ENCODE data around the gene PBX1. TPM values are rescaled to one million over a fixed set of nuclear protein-coding genes. Genes with fewer than 3 reads are reported as not detected.
A peak's percentile ranks its signal among the peaks of the same experiment; 100 is the strongest.

The PBX1 gene
- total and polyA plus RNA-seq, 4 donors: 7.8 to 112 (median 33.5) TPM

DNA sequence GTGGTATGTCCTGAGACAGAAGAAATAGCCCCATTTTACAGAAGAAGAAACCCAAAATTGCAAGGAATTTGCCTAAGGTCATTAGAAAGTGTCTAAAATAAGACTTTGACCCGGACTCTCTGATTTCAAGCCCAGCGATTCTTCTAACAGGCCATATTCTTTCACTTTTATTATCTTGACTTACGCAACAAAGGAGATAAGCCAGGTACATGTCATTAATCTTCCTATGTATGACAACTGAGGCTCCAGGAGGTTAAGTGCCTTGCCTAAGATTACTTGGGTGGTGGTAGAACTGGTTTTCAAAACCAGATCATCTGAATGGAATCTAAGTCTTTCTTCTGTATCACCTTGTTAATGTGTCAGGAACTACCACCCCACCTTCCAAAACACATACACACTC lies 124.3 kb downstream of the PBX1 start:
- peak; percentile 14 for ATAC-seq (ENCODE audit: insufficient read depth, low FRiP score)
- WGBS, 2 donors: 75 to 86% methylated on average over 3 of the region's 3 CpGs
- no peaks in the 10 kb centered on the region for H3K9me3 ChIP-seq (ENCODE audit: control insufficient read depth in 4 of 4, insufficient read depth in 3 of 4, low read length in 3 of 4)
- H3K4me1 ChIP-seq (ENCODE audit: control insufficient read depth in 5 of 5, insufficient read depth in 5 of 5, low read length in 5 of 5): peaks cover 0 to 7% (median 3%) of the 10 kb centered on the region in 5 donors
- no peaks in the 10 kb centered on the region for H3K27me3 ChIP-seq (ENCODE audit: control insufficient read depth in 3 of 3, insufficient read depth in 3 of 3, low read length in 2 of 3)
- H3K27ac ChIP-seq (ENCODE audit: low read depth in 1 of 2, low read length in 1 of 2): no peak overlapping the region
- H3K9ac ChIP-seq (ENCODE audit: insufficient read depth in 1 of 2, low read length in 2 of 2): no peak overlapping the region
- no peak overlapping the region for H3K4me3 ChIP-seq
- no peak for DNase-seq
- TF ChIP-seq, protein P1, sequence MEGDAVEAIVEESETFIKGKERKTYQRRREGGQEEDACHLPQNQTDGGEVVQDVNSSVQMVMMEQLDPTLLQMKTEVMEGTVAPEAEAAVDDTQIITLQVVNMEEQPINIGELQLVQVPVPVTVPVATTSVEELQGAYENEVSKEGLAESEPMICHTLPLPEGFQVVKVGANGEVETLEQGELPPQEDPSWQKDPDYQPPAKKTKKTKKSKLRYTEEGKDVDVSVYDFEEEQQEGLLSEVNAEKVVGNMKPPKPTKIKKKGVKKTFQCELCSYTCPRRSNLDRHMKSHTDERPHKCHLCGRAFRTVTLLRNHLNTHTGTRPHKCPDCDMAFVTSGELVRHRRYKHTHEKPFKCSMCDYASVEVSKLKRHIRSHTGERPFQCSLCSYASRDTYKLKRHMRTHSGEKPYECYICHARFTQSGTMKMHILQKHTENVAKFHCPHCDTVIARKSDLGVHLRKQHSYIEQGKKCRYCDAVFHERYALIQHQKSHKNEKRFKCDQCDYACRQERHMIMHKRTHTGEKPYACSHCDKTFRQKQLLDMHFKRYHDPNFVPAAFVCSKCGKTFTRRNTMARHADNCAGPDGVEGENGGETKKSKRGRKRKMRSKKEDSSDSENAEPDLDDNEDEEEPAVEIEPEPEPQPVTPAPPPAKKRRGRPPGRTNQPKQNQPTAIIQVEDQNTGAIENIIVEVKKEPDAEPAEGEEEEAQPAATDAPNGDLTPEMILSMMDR (IDR thresholded peaks at IDR 0.05; ENCODE audit: control extremely low read depth, extremely low read depth): no peak
- H3K36me3 ChIP-seq (ENCODE audit: control insufficient read depth in 4 of 4, insufficient read depth in 4 of 4, low read length in 4 of 4): peaks cover 2 to 4% (median 2%) of the 10 kb centered on the region in 4 donors

DNA sequence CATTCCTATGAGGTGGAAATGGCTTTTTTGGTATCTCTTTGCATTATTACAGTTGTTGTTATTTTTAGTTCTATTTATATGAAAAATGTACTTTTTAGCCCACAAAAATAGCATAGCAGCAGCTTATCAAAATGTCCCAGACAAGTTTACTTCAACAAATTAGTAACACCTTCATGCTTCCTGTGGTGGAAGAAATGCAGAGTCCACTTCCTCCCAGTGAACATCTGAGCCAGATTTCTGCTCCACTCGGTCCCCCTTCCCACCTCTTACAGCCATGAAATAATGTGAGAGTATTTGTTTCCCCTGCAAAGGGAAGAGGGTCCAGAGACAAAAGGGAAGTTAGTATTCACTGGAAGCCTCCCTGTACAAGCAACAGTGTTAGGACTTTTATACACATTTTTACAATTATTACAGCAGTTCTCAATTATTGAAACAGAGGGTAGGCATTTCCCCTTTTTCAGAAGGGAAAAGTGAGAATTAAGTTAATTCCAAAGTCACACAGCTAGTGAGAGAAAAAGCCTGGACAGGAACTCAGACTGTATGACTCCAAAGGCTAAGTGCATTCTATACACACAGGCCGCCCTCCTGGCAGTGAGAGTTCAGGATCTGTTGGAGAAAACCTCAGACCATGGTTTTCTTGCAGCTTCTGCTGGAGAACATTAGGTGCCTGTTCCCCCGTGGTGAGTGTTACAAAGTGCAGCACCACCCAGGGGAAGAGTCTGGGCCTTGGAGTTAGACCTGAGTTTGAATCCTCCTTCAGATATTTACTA lies 126.5 kb downstream of the PBX1 start:
- no peak overlapping the region for H3K9ac ChIP-seq (ENCODE audit: insufficient read depth in 1 of 2, low read length in 2 of 2)
- no peak overlapping the region for H3K4me3 ChIP-seq
- H3K27ac ChIP-seq (ENCODE audit: low read depth in 1 of 2, low read length in 1 of 2): no peak overlapping the region
- DNase-seq (no peak), ATAC-seq (ENCODE audit: insufficient read depth, low FRiP score) (no peak)
- H3K9me3 ChIP-seq (ENCODE audit: control insufficient read depth in 4 of 4, insufficient read depth in 3 of 4, low read length in 3 of 4): no peaks in the 10 kb centered on the region
- H3K4me1 ChIP-seq (ENCODE audit: control insufficient read depth in 5 of 5, insufficient read depth in 5 of 5, low read length in 5 of 5): peaks cover 3 to 10% (median 4%) of the 10 kb centered on the region in 5 donors
- WGBS, 2 donors: 49 to 60% methylated on average over 3 of the region's 3 CpGs
- no peaks in the 10 kb centered on the region for H3K27me3 ChIP-seq (ENCODE audit: control insufficient read depth in 3 of 3, insufficient read depth in 3 of 3, low read length in 2 of 3)
- peaks cover 0 to 4% (median 2%) of the 10 kb centered on the region in 4 donors for H3K36me3 ChIP-seq (ENCODE audit: control insufficient read depth in 4 of 4, insufficient read depth in 4 of 4, low read length in 4 of 4)
- TF ChIP-seq, protein P1 (IDR thresholded peaks at IDR 0.05; ENCODE audit: control extremely low read depth, extremely low read depth): no peak

DNA sequence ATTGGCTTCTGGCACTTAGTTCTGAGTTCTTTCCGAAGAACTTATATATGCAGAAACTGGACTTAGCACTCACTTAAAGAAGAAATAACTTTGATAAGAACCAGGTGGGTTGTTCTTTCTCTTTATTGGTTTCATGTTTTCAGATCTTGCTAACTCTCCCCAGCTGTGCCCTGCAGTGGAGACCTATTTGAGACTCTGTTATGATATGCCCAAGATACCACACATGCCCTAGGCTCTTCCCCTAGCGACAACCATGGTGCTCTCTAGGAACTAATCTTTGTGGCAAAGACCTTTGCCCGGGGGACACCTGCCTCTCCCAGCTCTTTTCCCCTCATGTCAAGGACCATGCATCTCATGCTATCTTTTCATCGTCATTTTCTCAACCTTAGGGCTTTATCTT lies 128.8 kb downstream of the PBX1 start:
- H3K4me1 ChIP-seq (ENCODE audit: control insufficient read depth in 5 of 5, insufficient read depth in 5 of 5, low read length in 5 of 5): peaks cover 3 to 10% (median 4%) of the 10 kb centered on the region in 5 donors
- no peak for DNase-seq

More for the DNA sequence above, 128.8 kb downstream of the PBX1 start:
- H3K4me3 ChIP-seq: no peak overlapping the region
- WGBS, 2 donors: 95 to 99% methylated on average over 4 of the region's 4 CpGs
- no peak overlapping the region for H3K9ac ChIP-seq (ENCODE audit: insufficient read depth in 1 of 2, low read length in 2 of 2)
- ATAC-seq (ENCODE audit: insufficient read depth, low FRiP score): no peak
- no peak overlapping the region for H3K27ac ChIP-seq (ENCODE audit: low read depth in 1 of 2, low read length in 1 of 2)
- H3K27me3 ChIP-seq (ENCODE audit: control insufficient read depth in 3 of 3, insufficient read depth in 3 of 3, low read length in 2 of 3): no peaks in the 10 kb centered on the region
- TF ChIP-seq, protein P1 (IDR thresholded peaks at IDR 0.05; ENCODE audit: control extremely low read depth, extremely low read depth): no peak
- H3K9me3 ChIP-seq (ENCODE audit: control insufficient read depth in 4 of 4, insufficient read depth in 3 of 4, low read length in 3 of 4): no peaks in the 10 kb centered on the region
- H3K36me3 ChIP-seq (ENCODE audit: control insufficient read depth in 4 of 4, insufficient read depth in 4 of 4, low read length in 4 of 4): peaks cover 0 to 4% (median under 1%) of the 10 kb centered on the region in 4 donors

Measured in lung (tissue), 12 donors.